GM12875 (cell line): ENCODE measurements around the gene SMIM9.

Source experiments
- H3K4me3 ChIP-seq: one replicate; pipeline ENCODE4 v1.5.1; 2011; ENCODE audit warnings: low read depth, low read length, control low read depth
- CTCF ChIP-seq: IDR thresholded peaks from 2 replicates; pipeline ENCODE4 v1.5.1; 2011; ENCODE audit warnings: low read depth, mild to moderate bottlenecking, control low read depth, inconsistent platforms, low read length, moderate library complexity, borderline replicate concordance; ENCODE audit not compliant: insufficient read depth

SMIM9 gene

GRCh38 chrX:154804261-154804956 lies 30.1 kb downstream of the SMIM9 start:
- TF ChIP-seq CTCF, result no peak

GRCh38 chrX:154802947-154803346 lies 31.5 kb downstream of the SMIM9 start:
- H3K4me3 ChIP-seq, result no peak overlapping the region
- no peak for TF ChIP-seq CTCF

More at GRCh38 chrX:154804261-154804956, 30.1 kb downstream of the SMIM9 start:
- H3K4me3 ChIP-seq, result peak overlapping the region; percentile 65

DNA sequence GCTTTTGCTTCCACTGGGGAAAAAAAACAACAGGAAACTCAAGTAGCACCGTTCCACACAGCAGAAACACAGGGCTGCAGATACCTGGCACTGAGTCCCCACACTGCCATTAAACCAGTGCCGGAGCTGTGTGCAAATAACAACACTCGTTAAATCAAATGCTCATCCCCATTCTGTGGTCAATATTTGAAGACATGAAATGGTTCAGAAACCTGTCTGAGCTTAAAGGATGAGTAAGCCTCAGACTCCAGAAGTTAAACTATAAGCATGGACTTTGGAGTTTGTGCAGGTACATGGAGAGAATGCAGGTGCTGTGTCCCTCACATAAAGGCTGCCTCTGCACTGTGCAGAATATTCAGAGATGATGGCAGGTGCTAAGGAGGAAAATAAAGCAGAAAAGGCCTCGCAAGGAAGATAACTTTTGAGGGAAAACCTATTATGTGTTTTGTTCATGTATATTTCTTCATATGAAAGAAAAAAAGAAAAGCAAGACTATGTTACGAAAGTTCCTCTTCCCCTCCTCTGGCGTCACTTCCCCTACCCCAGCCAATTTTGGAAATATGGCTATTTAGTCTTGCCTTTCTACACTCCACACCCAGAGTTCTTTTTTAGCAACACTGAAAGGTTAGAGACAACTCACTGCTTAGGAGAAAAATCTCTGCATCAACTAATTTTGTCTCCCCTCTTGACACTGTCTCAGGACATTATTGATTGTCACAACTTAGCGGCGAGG lies 33.8 kb downstream of the SMIM9 start:
- no peak overlapping the region for H3K4me3 ChIP-seq
- no peak for TF ChIP-seq CTCF

DNA sequence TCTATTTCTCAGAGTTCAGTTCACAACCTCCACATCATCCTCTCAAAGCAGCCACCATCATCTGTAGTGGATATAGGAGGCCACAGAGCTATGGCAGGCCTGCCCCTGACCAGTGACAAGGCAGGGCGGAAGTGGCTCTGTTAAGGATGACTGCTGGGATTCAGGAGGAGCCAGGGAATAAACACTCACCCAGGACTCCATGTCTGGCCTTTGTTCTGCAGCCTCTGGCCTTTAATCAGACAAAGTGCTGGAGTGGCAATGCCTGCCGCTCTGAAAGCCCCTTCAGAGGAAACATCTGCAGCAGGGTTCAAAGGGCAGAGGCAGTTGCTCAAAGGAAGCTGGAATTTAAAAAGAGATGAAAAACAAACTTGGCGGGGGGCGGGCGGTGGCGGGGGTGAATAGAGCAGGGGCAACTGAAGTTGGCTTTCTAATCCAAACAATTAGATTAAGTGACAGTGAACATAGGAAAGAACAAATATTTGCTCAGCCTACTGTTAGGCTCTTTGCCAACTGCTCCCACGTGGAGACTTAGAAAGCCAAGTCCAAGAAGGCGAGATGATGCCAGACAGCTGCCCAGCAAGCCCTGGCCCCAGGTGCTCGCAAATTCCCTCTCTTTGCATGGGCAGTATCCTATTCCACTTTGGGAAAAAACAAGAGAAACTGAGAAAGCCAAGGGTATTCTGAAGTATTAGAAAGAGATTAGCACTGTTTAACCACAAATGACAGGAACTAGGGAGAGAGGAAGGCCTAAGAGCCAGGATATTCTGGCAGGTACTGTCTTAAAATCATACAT lies 34.7 kb downstream of the SMIM9 start:
- TF ChIP-seq CTCF, result no peak
- H3K4me3 ChIP-seq, result no peak overlapping the region

DNA sequence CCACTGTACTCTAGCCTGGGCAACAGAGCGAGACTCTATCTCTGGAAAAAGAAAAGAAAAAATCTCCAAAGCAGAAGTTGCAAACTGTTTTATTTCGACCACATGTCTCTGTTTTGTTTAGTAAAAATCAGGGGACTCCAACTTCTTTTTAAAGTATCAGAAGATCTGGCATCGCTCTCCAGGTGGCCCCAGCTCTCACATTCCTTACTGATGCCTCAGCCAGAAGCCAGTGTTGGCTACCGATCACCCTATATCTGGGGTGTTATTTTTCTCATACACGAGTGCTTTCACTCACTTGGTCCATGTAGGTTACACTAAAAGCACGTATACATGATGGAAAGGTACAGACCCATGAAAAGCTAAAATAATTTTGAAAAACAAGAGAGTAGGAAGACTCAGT lies 37.5 kb downstream of the SMIM9 start:
- H3K4me3 ChIP-seq, result no peak overlapping the region
- no peak for TF ChIP-seq CTCF

DNA sequence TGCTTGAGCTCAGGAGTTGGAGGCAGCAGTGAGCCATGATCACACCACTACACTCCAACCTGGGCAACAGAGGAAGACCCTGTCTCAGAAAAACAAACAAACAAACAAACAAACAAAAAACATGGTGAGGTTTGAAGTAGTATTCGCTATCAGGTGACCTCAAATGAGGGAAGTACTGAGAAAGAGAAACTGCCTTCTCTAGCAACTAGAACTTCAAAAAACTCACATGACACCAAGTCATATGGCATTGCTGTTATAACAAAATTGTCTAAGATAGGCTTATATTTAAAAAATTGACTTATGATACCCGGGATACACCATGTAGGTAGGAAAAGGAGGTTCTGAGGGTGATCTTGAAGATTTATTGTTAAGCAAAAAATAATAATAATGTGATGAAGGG lies 39.4 kb downstream of the SMIM9 start:
- H3K4me3 ChIP-seq, result no peak overlapping the region
- TF ChIP-seq CTCF, result no peak
